Measurements from ENCODE around the gene STK11IP. TPM values are rescaled to one million over a fixed set of nuclear protein-coding genes. Genes with fewer than 3 reads are reported as not detected.

STK11IP gene
- total RNA-seq, 1 donor from 2014 or later: 17.1 TPM

GRCh38 chr2:219575566-219576504 lies 21.8 kb upstream of the STK11IP start:
- DNase-seq (ENCODE audit: low spot score): no peak

GRCh38 chr2:219576505-219577388 lies 20.9 kb upstream of the STK11IP start:
- DNase-seq (ENCODE audit: low spot score): no peak

GRCh38 chr2:219578811-219579613 lies 18.6 kb upstream of the STK11IP start:
- no peak for DNase-seq (ENCODE audit: low spot score)

GRCh38 chr2:219581346-219581745 lies 16.3 kb upstream of the STK11IP start:
- no peak for DNase-seq (ENCODE audit: low spot score)

GRCh38 chr2:219591091-219591490 lies 6.6 kb upstream of the STK11IP start:
- no peak for DNase-seq (ENCODE audit: low spot score)

GRCh38 chr2:219592736-219593135 lies 4.9 kb upstream of the STK11IP start:
- DNase-seq (ENCODE audit: low spot score): no peak

GRCh38 chr2:219593154-219593553 lies 4.5 kb upstream of the STK11IP start:
- DNase-seq (ENCODE audit: low spot score): no peak

- no peak for DNase-seq (ENCODE audit: low spot score)
Observed at GRCh38 chr2:219595256-219595655, 2.4 kb upstream of the STK11IP start.

GRCh38 chr2:219596954-219597551 lies 604 bp upstream of the STK11IP start:
- no peak for DNase-seq (ENCODE audit: low spot score)

- DNase-seq (ENCODE audit: low spot score): no peak
Observed at GRCh38 chr2:219598308-219599078, 836 bp downstream of the STK11IP start.

- no peak for DNase-seq (ENCODE audit: low spot score)
Observed at GRCh38 chr2:219603771-219604170, 6.1 kb downstream of the STK11IP start.

GRCh38 chr2:219605607-219605954 lies 7.9 kb downstream of the STK11IP start:
- DNase-seq (ENCODE audit: low spot score): no peak

GRCh38 chr2:219607931-219608330 lies 10.3 kb downstream of the STK11IP start:
- no peak for DNase-seq (ENCODE audit: low spot score)

GRCh38 chr2:219608399-219608964 lies 10.8 kb downstream of the STK11IP start:
- DNase-seq (ENCODE audit: low spot score): no peak

- DNase-seq (ENCODE audit: low spot score): no peak
Observed at GRCh38 chr2:219609149-219609750, 11.6 kb downstream of the STK11IP start.

GRCh38 chr2:219611306-219611705 lies 13.6 kb downstream of the STK11IP start:
- no peak for DNase-seq (ENCODE audit: low spot score)

- no peak for DNase-seq (ENCODE audit: low spot score)
Observed at GRCh38 chr2:219611866-219612576, 14.4 kb downstream of the STK11IP start.

- no peak for DNase-seq (ENCODE audit: low spot score)
Observed at GRCh38 chr2:219612577-219613286, 15.1 kb downstream of the STK11IP start.

Measured in mesenteric fat pad (tissue), 1 donor.